OCI-LY3 (cell line): Measurements from ENCODE around the gene TVP23A.
A peak's percentile ranks its signal among the peaks of the same experiment; 100 is the strongest.

Experiments
- H2AFZ ChIP-seq: fragments of 200-600, 300-600 bp; shearing (Covaris generic); 2 replicates; pipeline ENCODE4 v1.6.0; 2014; ENCODE audit warnings: antibody characterized with exemption, low read depth, low read length
- H3K27ac ChIP-seq: fragments of 200-600, 300-600 bp; sonication (generic); 2 replicates; pipeline ENCODE4 v1.5.1; 2014; ENCODE audit warnings: mild to moderate bottlenecking, low read length, moderate library complexity, mixed read lengths
- H3K27me3 ChIP-seq: fragments of 200-600, 300-600 bp; sonication (generic); 2 replicates; pipeline ENCODE4 v1.6.1; 2014; ENCODE audit warnings: low read depth, low read length, mixed read lengths
- H3K36me3 ChIP-seq: fragments of 200-600, 300-600 bp; sonication (generic); replicated peaks from 2 replicates; pipeline ENCODE3; 2014; ENCODE audit warnings: low read depth, low read length, mixed read lengths
- H3K4me1 ChIP-seq: fragments of 300-600, 200-600 bp; sonication (generic); 2 replicates; pipeline ENCODE4 v1.6.1; 2014; ENCODE audit warnings: low read length, mixed read lengths
- H3K4me2 ChIP-seq: fragments of 200-600, 300-600 bp; sonication (generic); 2 replicates; pipeline ENCODE4 v1.6.1; 2014; ENCODE audit warnings: low read length, mixed read lengths
- H3K4me3 ChIP-seq: fragments of 300-600, 200-600 bp; sonication (generic); 2 replicates; pipeline ENCODE4 v1.5.1; 2014; ENCODE audit warnings: antibody characterized with exemption, mild to moderate bottlenecking, low read length, moderate library complexity
- H3K79me2 ChIP-seq: fragments of 300-600, 200-600 bp; shearing (Covaris generic); 2 replicates; pipeline ENCODE4 v1.6.1; 2014; ENCODE audit warnings: mild to moderate bottlenecking, low read length, mixed read lengths
- H3K9ac ChIP-seq: fragments of 300-600, 200-600 bp; shearing (Covaris generic); 2 replicates; pipeline ENCODE4 v1.6.0; 2014; ENCODE audit warnings: mild to moderate bottlenecking, low read length, moderate library complexity
- H3K9me3 ChIP-seq: fragments of 200-600, 300-600 bp; shearing (Covaris generic); 2 replicates; pipeline ENCODE4 v1.6.1; 2014; ENCODE audit warnings: low read length, mixed read lengths; ENCODE audit not compliant: insufficient read depth
- H4K20me1 ChIP-seq: fragments of 200-600, 300-600 bp; sonication (generic); 2 replicates; pipeline ENCODE4 v1.6.1; 2016; ENCODE audit warnings: low read length, mixed read lengths; ENCODE audit not compliant: insufficient read depth
- CTCF ChIP-seq: fragments of 200-600, 300-600 bp; sonication (generic); IDR thresholded peaks from 2 replicates; pipeline ENCODE4 v1.5.1; 2014; ENCODE audit warnings: antibody characterized with exemption, low read length, low read depth
- EZH2phosphoT487 ChIP-seq: fragments of 200-600 bp; shearing (Covaris generic); IDR thresholded peaks from 2 replicates; pipeline ENCODE4 v1.6.1; 2018; ENCODE audit warnings: antibody characterized with exemption, mixed run types, low read depth

The TVP23A gene

GRCh38 chr16:10820546-10820945, 2.0 kb upstream of the TVP23A start:
- Histone ChIP-seq H3K79me2 (no peaks in the 10 kb centered on the region), H3K36me3 (no peaks in the 10 kb centered on the region), H3K4me1 (peaks cover 53% of the 10 kb centered on the region), H3K27me3 (no peaks in the 10 kb centered on the region), H4K20me1 (no peaks in the 10 kb centered on the region), H3K4me3 (no peak overlapping the region), H3K9me3 (no peaks in the 10 kb centered on the region), H3K4me2 (peak overlapping the region; percentile 45), H2AFZ (no peak overlapping the region), H3K27ac (peak overlapping the region; percentile 62), H3K9ac (peak overlapping the region; percentile 45; the same call in 1 of the 2 replicates)
- TF ChIP-seq EZH2phosphoT487 (no peak), CTCF (no peak)

DNA sequence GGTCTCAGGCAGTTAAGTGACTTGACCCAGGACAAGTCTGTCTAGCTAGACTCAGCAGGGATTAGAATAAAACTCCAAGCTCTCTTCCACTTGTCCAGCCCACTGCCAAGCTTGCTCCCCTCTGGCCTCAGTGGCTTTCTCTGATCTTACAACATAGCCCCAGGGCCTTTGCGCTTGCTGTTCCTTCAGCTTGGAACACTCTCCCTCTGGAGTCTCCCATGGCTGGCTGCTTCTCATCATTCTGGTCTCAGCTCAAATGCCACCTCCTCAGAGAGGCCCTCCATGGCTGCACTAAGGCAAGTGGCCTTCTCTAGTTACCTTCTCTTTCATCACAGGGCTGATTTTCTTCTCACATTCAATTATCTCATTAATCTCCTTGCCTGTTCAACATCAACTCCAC, 1.1 kb downstream of the TVP23A start:
- Histone ChIP-seq H3K9me3 (no peaks in the 10 kb centered on the region), H3K36me3 (no peaks in the 10 kb centered on the region), H4K20me1 (no peaks in the 10 kb centered on the region), H3K4me3 (no peak overlapping the region), H2AFZ (no peak overlapping the region), H3K9ac (no peak overlapping the region), H3K79me2 (no peaks in the 10 kb centered on the region), H3K27me3 (no peaks in the 10 kb centered on the region), H3K27ac (no peak overlapping the region), H3K4me2 (no peak overlapping the region), H3K4me1 (peaks cover 65% of the 10 kb centered on the region)
- no peak for TF ChIP-seq CTCF
- no peak for TF ChIP-seq EZH2phosphoT487

DNA sequence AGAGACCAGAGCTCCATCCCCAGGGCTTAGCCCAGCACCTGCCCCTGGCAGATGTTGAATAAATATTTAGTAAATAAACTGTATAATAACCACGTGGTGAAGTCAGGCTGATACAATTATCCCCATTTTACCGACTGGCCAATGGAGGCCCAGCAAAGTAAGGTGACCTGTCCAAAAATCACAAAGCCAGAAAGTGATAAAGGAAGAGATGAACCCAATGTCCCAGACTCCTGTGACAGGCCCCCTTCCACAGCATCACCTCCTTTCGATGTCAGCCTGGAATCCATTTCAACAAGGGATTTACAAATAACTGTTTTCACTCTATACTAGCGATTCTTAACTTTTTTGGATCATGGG, 5.5 kb downstream of the TVP23A start:
- H3K4me2 ChIP-seq: peak overlapping the region; percentile 78
- TF ChIP-seq EZH2phosphoT487 (no peak), CTCF (no peak)
- no peak overlapping the region for H2AFZ ChIP-seq
- H3K27ac ChIP-seq: peak overlapping the region; percentile 97
- H3K27me3 ChIP-seq: no peaks in the 10 kb centered on the region
- H4K20me1 ChIP-seq: no peaks in the 10 kb centered on the region
- peak overlapping the region; percentile 67 for H3K9ac ChIP-seq
- 0 out of 2 replicates have a peak, but pooled peaks cover 3% of the 10 kb centered on the region for H3K9me3 ChIP-seq
- H3K4me1 ChIP-seq: peaks cover 77% of the 10 kb centered on the region
- H3K79me2 ChIP-seq: no peaks in the 10 kb centered on the region
- peaks cover 3% of the 10 kb centered on the region for H3K36me3 ChIP-seq
- H3K4me3 ChIP-seq: peak overlapping the region; percentile 56

- Histone ChIP-seq H3K4me3 (peak overlapping the region; percentile 56), H2AFZ (no peak overlapping the region), H3K27me3 (no peaks in the 10 kb centered on the region), H3K27ac (peak overlapping the region; percentile 97), H3K79me2 (no peaks in the 10 kb centered on the region), H3K9me3 (0 out of 2 replicates have a peak, but pooled peaks cover 3% of the 10 kb centered on the region), H3K4me2 (peak overlapping the region; percentile 78), H4K20me1 (no peaks in the 10 kb centered on the region), H3K36me3 (peaks cover 3% of the 10 kb centered on the region), H3K9ac (peak overlapping the region; percentile 67), H3K4me1 (peaks cover 82% of the 10 kb centered on the region)
- TF ChIP-seq CTCF (peak; percentile 12; the same call in 1 of the 2 replicates), EZH2phosphoT487 (no peak)
These were observed 6.1 kb downstream of the TVP23A start for GRCh38 chr16:10812312-10813098.
